Upper lobe of left lung (tissue), 6 donors: ENCODE measurements around the gene OR4D6. TPM values are rescaled to one million over a fixed set of nuclear protein-coding genes. Genes with fewer than 3 reads are reported as not detected.

Experiments used
- ATAC-seq, 2 donors: fragments of 200-7000 bp; cut with Tn5 transposase; one replicate each; pipeline ENCODE4 v1.9.1; 2022; ENCODE audit warnings: mild to moderate bottlenecking in 2 of 2, moderate library complexity in 2 of 2; ENCODE audit not compliant: low FRiP score in 2 of 2
- DNase-seq, 2 donors: peaks; one replicate each; pipeline ENCODE4 v3.0.0-alpha.2; 2019 to 2020
- H3K27ac ChIP-seq, 4 donors: fragments of 200-600 bp; sonication (generic); one replicate each; pipeline ENCODE4 v1.5.1; 2016 to 2019
- H3K27me3 ChIP-seq, 4 donors: fragments of 200-600 bp; sonication (generic); one replicate each; pipeline ENCODE4 v1.5.1; 2017 to 2019
- H3K36me3 ChIP-seq, 4 donors: fragments of 200-600 bp; sonication (generic); one replicate each; pipeline ENCODE4 v1.5.1; 2016 to 2019
- H3K4me1 ChIP-seq, 4 donors: fragments of 200-600 bp; sonication (generic); one replicate each; pipeline ENCODE4 v1.5.1; 2018 to 2019
- H3K4me3 ChIP-seq, 4 donors: fragments of 200-600 bp; sonication (generic); one replicate each; pipeline ENCODE4 v1.5.1; 2017 to 2019; ENCODE audit warnings: mild to moderate bottlenecking in 2 of 4, moderate library complexity in 1 of 4
- H3K9me3 ChIP-seq, 4 donors: fragments of 200-600 bp; sonication (generic); one replicate each; pipeline ENCODE4 v1.5.1; 2018 to 2019
- CTCF ChIP-seq, 6 experiments: fragments of 450-650 bp in 4 of 6; fragments of 200-600 bp in 2 of 6; sonication (generic) in 2 of 6; IDR thresholded peaks; one replicate each; pipeline ENCODE4 v1.5.1; 2016 to 2019; ENCODE audit warnings: antibody characterized with exemption in 6 of 6
- EP300 ChIP-seq, 4 donors: sonication (generic); formaldehyde crosslinking; IDR thresholded peaks; one replicate each; pipeline ENCODE4 v1.5.1; 2017; ENCODE audit warnings: antibody characterized with exemption in 4 of 4, control low read depth in 2 of 4
- POLR2A ChIP-seq, 4 donors: fragments of 450-650 bp; IDR thresholded peaks; one replicate each; pipeline ENCODE4 v1.5.1; 2016 to 2017; ENCODE audit warnings: antibody characterized with exemption in 4 of 4, mild to moderate bottlenecking in 2 of 4
- POLR2AphosphoS5 ChIP-seq, 2 donors: sonication (generic); formaldehyde crosslinking; IDR thresholded peaks; one replicate each; pipeline ENCODE4 v1.5.1; 2017; ENCODE audit warnings: antibody characterized with exemption in 2 of 2
- WGBS, 2 donors: methylation state at CpG; one replicate each; pipeline ENCODE4 v1.1.5; 2017 to 2018; 5-methylcytosine and 5-hydroxymethylcytosine counted together
- total RNA-seq, 6 donors: library from RNA; depleted of rRNA in 4 of 6; stranded (reverse); fragments of >200 nt in 4 of 6; gene quantifications; one replicate each; pipeline versions ENCODE4 v1.1.0 to v1.2.1, GENCODE V29; 2016 to 2021
- donor health status: DM: no; HTN: no; CAD: no; lungs with moderate emphysema.
- donor health status: DM: no; HTN: yes; CAD: no; lungs with severe emphysema.

OR4D6 gene
- total RNA-seq, 6 donors from 2014 or later, result not detected

GRCh38 chr11:59459916-59460315 is 3.2 kb downstream of the OR4D6 start:
- no peaks in the 10 kb centered on the region for H3K4me1 ChIP-seq
- no peak for DNase-seq
- ATAC-seq, result no peak
- no peak overlapping the region for H3K4me3 ChIP-seq
- no peaks in the 10 kb centered on the region for H3K9me3 ChIP-seq
- H3K27ac ChIP-seq, result no peak overlapping the region
- no peaks in the 10 kb centered on the region for H3K27me3 ChIP-seq
- 92 to 94% methylated on average over 3 of the region's 3 CpGs for WGBS, 2 donors
- TF ChIP-seq POLR2A (IDR thresholded peaks at IDR 0.05) (no peak), CTCF (IDR thresholded peaks at IDR 0.05) (no peak)
- no peaks in the 10 kb centered on the region for H3K36me3 ChIP-seq

- no peak overlapping the region for H3K4me3 ChIP-seq
- no peaks in the 10 kb centered on the region for H3K36me3 ChIP-seq
- WGBS, 2 donors, result 42 to 51% methylated on average over 5 of the region's 5 CpGs
- ATAC-seq (no peak), DNase-seq (no peak)
- H3K27me3 ChIP-seq, result no peaks in the 10 kb centered on the region
- no peak overlapping the region for H3K27ac ChIP-seq
- TF ChIP-seq POLR2AphosphoS5 (IDR thresholded peaks at IDR 0.05) (no peak), CTCF (IDR thresholded peaks at IDR 0.05) (no peak), EP300 (IDR thresholded peaks at IDR 0.05) (no peak), POLR2A (IDR thresholded peaks at IDR 0.05) (no peak)
- H3K4me1 ChIP-seq, result no peaks in the 10 kb centered on the region
- H3K9me3 ChIP-seq, result no peaks in the 10 kb centered on the region
These were observed 6.5 kb downstream of the OR4D6 start for GRCh38 chr11:59463190-59463641.

DNA sequence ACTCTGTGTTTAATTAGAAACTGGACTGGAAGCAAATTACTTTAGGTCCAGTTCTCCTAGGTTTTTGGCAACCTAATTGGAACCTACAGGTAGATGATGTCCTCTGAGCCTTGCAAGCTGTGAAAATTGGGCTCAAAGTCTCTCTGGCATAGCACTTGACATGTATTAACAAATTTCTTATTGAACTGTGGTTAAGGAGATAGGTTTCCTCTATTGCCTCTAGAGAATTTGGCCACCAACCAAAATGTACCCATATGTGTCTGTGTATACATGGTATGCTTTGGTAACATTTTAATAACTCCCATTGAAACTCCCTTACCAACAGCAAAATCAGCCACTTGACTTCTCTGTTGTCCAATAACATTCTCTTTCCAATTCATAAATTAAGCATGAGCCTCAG is 16.3 kb downstream of the OR4D6 start, which contains the start of gene OR4D10:
Gene OR4D10 (plus strand): TSS at position 301 of the 400 bp plus-strand sequence. CDS start 4,115 bp downstream, outside the sequence.
- ATAC-seq, result no peak
- TF ChIP-seq EP300 (IDR thresholded peaks at IDR 0.05) (no peak), POLR2AphosphoS5 (IDR thresholded peaks at IDR 0.05) (no peak), CTCF (IDR thresholded peaks at IDR 0.05) (no peak), POLR2A (IDR thresholded peaks at IDR 0.05) (no peak)
- no peak for DNase-seq
- Histone ChIP-seq H3K27ac (no peak within 1 kb of the TSS), H3K27me3 (no peaks in the 10 kb centered on the region), H3K9me3 (no peaks in the 10 kb centered on the region), H3K36me3 (no peaks in the 10 kb centered on the region), H3K4me1 (no peaks in the 10 kb centered on the region), H3K4me3 (no peak within 1 kb of the TSS)

- Histone ChIP-seq H3K9me3 (no peaks in the 10 kb centered on the region), H3K27ac (no peak overlapping the region), H3K4me1 (no peaks in the 10 kb centered on the region), H3K27me3 (no peaks in the 10 kb centered on the region), H3K36me3 (no peaks in the 10 kb centered on the region), H3K4me3 (no peak overlapping the region)
- DNase-seq (no peak), ATAC-seq (no peak)
- WGBS, 2 donors, result 51 to 59% methylated on average over 9 of the region's 9 CpGs
- TF ChIP-seq POLR2A (IDR thresholded peaks at IDR 0.05) (no peak), CTCF (IDR thresholded peaks at IDR 0.05) (no peak), POLR2AphosphoS5 (IDR thresholded peaks at IDR 0.05) (no peak), EP300 (IDR thresholded peaks at IDR 0.05) (no peak)
These were observed 18.4 kb downstream of the OR4D6 start for GRCh38 chr11:59475176-59475575.

DNA sequence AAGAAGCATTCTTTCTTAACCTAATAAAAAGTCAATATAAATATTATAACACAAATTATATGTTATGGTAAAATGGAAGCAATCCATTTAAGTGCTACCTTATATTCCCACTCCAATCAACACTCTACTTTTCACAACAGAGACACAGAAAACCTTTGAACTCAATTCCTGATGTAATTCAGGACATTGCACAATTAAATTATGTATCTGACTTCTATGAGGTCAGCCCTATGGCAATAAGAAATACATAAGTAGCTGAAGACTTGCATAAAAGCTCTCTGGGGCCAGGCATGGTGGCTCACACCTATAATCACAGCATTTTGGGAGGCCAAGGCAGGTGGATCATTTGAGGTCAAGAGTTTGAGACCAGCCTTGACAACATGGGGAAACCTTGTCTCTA is 23.1 kb downstream of the OR4D6 start:
- no peaks in the 10 kb centered on the region for H3K36me3 ChIP-seq
- no peak overlapping the region for H3K27ac ChIP-seq
- no peak for ATAC-seq
- no peaks in the 10 kb centered on the region for H3K4me1 ChIP-seq
- no peak overlapping the region for H3K4me3 ChIP-seq
- no peaks in the 10 kb centered on the region for H3K9me3 ChIP-seq
- no peak for DNase-seq
- TF ChIP-seq POLR2A (IDR thresholded peaks at IDR 0.05), result no peak
- no peak for TF ChIP-seq CTCF (IDR thresholded peaks at IDR 0.05)
- no peak for TF ChIP-seq POLR2AphosphoS5 (IDR thresholded peaks at IDR 0.05)
- TF ChIP-seq EP300 (IDR thresholded peaks at IDR 0.05), result no peak
- H3K27me3 ChIP-seq, result no peaks in the 10 kb centered on the region
